Measurements from ENCODE around the gene ACOT6.
"Not testable (repeated sequence)": the region's sequence is repeated elsewhere in the genome, so short reads cannot be mapped to it uniquely, and the experiment has no call there.

ACOT6 gene, protein sequence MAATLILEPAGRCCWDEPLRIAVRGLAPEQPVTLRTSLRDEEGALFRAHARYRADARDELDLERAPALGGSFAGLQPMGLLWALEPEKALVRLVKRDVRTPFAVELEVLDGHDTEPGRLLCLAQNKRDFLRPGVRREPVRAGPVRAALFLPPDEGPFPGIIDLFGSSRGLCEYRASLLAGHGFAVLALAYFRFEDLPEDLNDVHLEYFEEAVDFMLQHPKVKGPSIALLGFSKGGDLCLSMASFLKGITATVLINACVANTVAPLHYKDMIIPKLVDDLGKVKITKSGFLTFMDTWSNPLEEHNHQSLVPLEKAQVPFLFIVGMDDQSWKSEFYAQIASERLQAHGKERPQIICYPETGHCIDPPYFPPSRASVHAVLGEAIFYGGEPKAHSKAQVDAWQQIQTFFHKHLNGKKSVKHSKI

DNA sequence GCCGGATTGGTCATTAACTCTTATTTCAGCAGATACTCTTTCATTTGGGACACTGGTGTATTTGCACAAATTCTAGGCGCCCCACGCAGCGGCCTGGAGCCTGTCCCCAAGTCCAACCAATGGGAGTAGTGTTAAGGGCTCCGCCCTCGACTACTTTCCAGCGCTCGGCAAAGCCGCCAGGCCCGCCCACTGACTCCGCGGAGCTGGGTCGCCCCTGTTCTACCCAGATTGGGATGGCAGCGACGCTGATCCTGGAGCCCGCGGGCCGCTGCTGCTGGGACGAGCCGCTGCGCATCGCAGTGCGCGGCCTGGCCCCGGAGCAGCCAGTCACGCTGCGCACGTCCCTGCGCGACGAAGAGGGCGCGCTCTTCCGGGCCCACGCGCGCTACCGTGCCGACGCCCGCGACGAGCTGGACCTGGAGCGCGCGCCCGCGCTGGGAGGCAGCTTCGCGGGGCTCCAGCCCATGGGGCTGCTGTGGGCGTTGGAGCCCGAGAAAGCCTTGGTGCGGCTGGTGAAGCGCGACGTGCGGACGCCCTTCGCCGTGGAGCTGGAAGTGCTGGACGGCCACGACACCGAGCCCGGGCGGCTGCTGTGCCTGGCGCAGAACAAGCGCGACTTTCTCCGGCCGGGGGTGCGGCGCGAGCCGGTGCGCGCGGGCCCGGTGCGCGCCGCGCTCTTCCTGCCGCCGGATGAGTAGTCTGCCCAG, at the start of gene ACOT6:
Gene ACOT6, plus strand, starts transcription at position 179 of the 707 bp plus-strand sequence. Its CDS starts 55 bp downstream, at position 234.
- no peak for DNase-seq (ENCODE audit: low read depth)

DNA sequence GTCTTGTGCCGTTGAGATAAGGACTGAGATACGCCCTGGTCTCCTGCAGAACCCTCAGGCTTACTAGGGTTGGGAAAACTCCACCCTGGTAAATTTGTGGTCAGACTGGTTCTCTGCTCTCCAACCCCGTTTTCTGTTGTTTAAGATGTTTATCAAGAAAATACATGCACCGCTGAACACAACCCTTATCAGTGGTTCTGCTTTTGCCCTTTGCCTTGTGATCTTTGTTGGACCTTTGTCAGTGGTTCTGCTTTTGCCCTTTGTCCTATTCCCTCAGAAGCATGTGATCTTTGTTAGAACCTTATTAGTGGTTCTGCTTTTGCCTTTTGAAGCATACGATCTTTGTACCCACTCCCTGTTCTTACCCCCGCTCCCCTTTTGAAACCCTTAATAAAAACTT, 49.6 kb upstream of the ACOT6 start:
- DNase-seq (ENCODE audit: low read depth) = not testable (repeated sequence)

DNA sequence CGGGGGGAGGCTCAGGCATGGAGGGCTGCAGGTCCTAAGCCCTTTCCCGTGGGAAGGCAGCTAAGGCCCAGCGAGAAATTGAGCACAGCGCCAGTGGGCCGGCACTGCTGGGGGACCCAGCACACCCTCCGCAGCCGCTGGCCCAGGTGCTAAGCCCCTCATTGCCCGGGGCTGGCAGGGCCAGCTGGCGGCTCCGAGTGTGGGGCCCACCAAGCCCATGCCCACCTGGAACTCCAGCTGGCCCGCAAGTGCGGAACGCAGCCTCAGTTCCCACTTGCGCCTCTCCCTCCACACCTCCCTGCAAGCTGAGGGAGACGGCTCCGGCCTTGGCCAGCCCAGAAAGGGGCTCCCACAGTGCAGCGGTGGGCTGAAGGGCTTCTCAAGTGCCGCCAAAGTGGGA, 45.9 kb upstream of the ACOT6 start:
- DNase-seq (ENCODE audit: low read depth) = not testable (repeated sequence)

DNA sequence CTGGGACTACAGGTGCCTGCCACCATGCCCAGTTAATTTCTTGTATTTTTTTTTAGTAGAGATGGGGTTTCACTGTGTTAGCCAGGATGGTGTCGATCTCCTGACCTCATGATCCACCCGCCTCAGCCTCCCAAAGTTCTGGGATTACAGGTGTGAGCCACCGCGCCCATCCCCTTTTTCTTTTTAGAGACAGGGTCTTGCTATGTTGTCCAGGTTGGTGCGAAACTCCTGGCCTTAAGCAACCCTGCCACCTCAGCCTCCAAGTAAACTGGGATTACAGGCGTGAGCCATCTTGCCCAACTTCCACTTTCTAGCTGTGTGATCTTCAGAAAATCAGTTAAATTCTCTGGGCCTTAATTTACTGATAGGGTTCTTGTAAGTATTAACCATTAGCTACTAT, 45.4 kb upstream of the ACOT6 start:
- not testable (repeated sequence) for DNase-seq (ENCODE audit: low read depth)

DNA sequence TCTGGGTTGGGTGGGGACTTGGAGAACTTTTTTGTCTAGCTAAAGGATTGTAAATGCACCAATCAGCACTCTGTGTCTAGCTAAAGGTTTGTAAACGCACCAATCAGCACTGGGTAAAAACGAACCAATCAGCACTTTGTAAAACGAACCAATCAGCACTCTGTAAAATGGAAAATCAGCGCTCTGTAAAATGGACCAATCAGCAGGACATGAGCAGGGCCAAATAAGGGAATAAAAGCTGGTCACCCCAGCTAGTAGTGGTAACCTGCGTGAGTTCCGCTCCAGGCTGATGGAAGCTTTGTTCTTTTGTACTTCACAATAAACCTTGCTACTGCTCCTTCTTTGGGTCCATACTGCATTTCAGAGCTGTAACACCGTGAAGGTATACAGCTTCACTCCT, 45.0 kb upstream of the ACOT6 start:
- DNase-seq (ENCODE audit: low read depth) = no peak

DNA sequence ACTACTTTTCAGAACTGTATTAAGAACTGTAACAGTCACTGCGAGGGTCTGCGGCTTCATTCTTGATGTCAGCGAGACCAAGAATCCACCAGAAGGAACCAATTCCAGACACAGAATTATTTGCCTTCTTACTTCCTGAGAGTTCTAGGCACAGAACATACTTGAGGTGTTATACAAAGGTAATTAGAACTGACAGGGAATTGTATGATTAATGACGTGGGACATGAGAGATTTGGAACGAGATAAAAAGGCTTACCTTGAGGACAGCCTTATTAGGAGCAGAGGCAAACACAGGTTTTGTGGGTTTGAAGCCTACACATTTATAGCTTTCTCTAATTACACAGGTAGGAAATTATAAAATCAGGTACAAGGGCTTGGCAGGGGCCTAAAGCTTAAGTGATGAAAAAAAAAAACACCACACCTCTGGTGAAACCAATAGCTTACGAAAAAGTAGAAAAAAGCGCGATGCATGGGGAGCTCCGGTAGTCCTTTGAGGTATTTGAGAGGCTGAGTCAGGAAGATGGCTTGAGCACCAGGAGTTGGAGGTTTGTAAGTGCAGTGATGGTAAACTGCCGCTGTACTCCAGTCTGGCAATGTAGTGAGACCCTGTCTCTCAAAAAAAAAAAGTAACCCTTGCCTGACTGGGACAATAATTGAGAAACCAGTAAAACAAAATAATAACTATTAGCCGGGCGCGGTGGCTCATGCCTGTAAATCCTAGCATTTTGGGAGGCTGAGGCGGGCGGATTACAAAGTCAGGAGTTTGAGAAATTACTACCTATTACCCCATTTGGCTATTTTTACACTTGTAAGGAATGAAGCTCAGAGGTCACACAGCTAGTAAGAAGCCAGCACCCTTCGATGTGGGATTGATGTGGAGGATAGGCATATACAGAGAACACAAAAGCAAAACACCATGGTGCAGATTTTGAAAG, 44.1 kb upstream of the ACOT6 start:
- DNase-seq (ENCODE audit: low read depth) = no peak

DNA sequence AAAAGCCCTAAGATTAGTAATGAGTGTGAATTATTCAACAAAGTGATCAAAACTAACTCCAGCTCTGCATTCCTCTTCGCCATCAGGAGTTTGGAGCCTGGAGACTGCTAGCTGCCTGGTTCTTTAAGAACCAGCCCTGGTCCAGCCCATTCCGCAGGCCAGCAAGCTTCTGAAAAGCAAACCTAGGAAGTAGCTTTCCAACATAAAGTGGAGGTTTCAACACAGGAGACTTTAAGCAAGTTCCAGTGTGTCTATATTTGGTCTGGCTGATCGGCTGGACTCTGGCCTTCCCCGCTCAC, 43.5 kb upstream of the ACOT6 start:
- not testable (repeated sequence) for DNase-seq (ENCODE audit: low read depth)

DNA sequence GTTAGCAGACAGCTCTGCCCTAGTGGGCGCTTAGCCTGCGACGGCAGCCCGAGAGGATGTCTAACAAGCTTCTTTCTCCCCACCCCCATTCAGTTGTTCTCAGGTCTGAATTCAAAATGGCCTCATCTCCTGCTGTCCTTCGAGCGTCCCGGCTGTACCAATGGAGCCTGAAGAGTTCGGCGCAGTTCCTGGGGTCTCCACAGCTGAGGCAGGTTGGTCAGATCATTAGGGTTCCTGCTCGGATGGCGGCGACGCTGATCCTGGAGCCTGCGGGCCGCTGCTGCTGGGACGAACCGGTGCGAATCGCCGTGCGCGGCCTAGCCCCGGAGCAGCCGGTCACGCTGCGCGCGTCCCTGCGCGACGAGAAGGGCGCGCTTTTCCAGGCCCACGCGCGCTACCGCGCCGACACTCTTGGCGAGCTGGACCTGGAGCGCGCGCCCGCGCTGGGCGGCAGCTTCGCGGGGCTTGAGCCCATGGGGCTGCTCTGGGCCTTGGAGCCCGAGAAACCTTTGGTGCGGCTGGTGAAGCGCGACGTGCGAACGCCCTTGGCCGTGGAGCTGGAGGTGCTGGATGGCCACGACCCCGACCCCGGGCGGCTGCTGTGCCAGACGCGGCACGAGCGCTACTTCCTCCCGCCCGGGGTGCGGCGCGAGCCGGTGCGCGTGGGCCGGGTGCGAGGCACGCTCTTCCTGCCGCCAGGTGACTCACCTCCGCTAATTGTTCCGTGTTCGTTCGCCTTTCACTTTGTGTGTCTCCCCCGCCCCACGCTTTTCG, 42.9 kb upstream of the ACOT6 start, which contains the start of gene ACOT2:
Gene ACOT2, plus strand, starts transcription at position 29 of the 774 bp plus-strand sequence. Its CDS starts 28 bp downstream, at position 57.
- DNase-seq (ENCODE audit: low read depth) = peak; percentile 84

DNA sequence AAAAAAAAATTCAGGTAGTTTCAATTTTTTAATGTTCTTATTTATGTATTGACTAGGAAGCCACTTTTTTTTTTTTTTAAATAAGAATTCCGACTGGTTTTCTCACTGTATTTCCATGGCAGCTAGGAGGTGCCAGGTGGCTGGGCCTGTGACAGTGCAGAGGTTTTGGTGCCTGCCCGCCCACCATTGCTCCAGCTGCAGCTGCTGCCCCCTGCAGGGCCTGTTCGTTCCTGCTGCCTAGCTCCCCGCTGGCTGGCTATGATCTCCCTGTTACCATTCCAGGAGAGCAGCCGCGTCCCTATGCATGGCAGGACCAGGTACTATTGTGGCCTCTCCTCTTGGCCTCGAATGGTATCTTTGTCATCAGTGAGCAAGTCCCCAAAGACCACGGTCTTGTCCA, 41.4 kb upstream of the ACOT6 start:
- DNase-seq (ENCODE audit: low read depth) = not testable (repeated sequence)

DNA sequence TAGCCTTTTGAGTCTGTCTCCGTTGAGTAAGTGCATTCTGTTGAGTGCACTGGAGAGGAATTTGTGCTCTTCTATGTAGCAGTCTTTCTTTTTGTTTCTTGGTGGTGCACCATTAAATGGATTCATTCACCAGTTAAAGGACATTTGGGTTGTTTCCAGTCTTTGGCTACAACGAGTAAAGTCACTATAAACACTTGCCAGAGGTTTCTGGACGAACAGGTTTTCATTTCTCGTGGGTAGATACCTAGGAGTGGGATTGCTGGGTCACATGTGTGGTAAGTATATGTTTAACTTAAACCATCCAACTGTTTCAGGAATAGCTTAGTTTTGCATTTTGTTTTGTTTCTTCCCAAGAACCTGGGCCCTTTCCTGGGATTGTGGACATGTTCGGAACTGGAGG, 39.3 kb upstream of the ACOT6 start:
- not testable (repeated sequence) for DNase-seq (ENCODE audit: low read depth)

DNA sequence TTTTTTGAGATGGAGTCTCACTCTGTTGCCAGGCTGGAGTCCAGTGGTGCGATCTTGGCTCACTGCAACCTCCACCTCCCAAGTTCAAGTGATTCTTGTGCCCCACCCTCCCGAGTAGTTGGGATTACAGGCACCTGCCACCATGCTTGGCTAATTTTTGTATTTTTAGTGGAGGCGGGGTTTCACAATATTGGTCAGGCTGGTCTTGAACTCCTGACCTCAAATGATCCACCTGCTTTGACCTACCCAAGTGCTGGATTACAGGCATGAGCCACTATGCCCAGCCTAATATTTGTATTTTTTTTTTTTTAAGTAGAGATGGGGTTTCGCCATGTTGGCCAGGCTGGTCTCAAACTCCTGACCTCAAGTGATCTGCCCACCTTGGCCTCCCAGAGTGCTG, 38.6 kb upstream of the ACOT6 start:
- not testable (repeated sequence) for DNase-seq (ENCODE audit: low read depth)

DNA sequence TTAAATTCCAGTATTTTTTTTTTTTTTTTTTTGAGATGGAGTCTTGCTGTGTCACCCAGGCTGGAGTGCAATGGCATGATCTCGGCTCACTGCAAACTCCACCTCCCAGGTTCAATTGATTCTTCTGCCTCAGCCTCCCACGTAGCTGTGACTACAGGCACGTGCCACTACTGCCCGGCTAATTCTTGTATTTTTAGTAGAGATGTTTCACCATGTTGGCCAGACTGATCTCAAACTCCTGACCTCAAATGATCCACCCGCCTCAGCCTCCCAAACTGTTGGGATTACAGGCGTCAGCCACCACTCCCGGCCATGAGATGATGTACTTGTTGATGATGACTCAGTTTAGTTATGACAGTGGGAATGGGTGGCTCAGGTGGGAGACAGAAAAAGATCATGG, 38.1 kb upstream of the ACOT6 start:
- DNase-seq (ENCODE audit: low read depth) = not testable (repeated sequence)

DNA sequence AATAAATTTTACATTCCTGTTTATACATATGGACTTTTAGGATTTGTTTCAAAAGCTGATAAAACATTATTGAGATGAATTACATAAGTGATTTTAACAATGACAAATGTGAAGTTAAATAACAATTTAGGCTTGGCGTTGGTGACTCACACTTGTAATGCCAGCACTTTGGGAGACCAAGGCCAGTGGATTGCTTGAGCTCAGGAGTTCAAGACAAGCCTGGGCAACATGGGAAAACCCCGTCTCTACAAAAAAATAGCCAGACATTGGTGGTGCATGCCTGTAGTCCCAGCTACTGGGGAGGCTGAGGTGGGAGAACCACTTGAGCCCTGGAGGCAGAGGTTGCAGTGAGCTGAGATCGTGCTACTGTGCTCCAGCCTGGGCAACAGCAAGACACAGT, 35.9 kb upstream of the ACOT6 start:
- no peak for DNase-seq (ENCODE audit: low read depth)

DNA sequence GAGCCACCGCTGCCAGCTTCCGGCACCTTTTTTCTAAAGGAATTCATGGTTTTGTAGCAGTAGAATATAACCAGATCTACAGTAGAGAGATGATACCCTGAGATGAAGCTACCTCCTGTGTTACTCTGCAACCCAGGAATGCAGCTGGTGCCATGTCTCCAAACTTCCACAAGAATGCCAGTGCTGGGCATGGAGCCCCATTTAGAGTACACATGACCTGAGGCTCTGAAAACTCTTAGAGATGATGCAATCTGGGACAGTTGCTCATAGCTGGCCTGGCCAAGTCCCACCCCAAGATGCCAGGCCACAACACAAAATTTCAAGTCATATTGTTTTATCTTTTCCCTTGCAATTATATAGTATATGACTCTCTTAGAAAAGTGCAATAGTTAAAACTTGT, 35.1 kb upstream of the ACOT6 start:
- not testable (repeated sequence) for DNase-seq (ENCODE audit: low read depth)

DNA sequence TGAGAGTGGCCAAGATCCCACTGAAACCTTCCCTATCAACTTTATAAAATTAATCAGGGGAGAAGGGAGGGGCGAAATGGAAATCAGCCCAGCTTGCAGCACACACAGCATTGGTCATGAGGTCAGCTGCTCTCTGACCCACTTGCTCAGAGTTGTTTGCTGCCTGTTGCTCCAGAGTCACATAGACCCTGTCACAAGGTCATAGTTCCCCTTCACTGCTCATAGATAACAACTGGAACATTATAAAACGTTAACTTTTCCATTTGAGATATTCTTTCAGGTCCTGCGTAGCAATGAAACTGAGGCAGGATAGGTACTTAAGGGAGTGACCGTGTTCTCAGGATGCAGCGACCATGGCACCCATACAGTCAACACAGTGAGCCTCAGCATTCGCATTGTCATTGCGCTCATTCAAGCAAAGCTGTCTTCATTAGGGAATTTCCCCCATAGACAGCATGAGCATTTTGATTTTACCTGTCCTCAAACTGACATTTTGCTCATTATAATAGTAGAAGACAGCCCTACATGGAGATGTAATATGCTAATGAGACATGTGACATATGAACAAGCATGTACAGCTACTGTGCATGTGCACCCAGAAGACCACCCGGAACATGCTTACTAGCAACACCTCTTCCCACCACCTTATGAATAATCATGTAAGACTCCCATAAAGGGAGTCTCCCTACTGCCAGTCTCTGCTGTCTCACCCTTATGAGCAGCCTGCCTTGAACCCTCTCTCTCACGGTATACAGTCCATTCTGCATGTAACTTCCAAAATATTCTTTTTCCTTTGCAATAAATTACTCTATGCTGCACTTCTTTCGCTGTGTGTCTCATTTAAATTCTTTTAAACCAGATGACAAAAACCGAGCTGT, 30.0 kb upstream of the ACOT6 start:
- not testable (repeated sequence) for DNase-seq (ENCODE audit: low read depth)

DNA sequence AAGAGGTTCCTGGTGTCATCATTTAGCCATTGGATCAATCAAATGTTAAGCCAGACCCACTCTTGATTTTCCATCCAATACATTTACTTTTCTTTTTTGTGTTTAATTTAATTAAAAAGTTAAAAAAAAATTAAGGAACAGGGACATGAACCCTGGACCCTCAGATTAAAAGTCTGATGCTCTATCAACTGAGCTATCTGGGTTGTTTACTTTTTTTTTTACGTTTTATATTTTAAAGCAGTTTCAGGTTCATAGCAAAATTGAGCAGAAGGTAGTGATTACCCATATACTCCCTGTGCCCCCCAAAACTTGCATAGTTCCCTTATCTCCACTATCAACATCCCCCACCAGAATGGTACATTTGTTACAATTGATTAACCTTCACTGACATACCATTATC, 23.6 kb upstream of the ACOT6 start:
- DNase-seq (ENCODE audit: low read depth) = no peak

DNA sequence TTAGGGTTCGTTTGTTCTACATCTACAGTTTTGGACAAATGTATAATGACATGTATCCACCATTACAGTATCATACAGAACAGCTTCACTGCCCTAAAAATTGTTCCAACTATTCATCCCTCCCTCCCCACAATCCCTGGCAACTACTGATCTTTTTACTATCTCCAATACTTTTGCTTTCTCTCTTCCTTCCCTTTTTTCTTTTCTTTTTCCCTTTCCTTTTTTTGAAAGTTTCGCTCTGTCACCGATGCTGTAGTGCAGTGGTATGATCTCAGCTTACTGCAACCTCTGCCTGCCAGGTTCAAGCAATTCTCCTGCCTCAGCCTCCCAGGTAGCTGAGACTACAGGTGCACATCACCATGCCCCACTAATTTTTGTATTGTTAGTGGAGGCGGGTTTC, 23.2 kb upstream of the ACOT6 start:
- no peak for DNase-seq (ENCODE audit: low read depth)

DNA sequence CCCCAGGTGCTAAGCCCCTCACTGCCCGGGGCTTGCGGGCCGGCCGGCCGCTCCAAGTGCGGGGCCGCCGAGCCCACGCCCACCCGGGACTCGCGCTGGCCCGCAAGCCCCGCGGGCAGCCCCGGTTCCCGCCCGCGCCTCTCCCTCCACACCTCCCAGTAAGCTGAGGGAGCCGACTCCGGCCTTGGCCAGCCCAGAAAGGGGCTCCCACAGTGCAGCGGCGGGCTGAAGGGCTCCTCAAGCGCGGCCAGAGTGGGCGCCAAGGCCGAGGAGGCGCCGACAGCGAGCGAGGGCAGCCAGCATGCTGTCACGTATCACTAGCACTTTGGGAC, 21.7 kb upstream of the ACOT6 start:
- not testable (repeated sequence) for DNase-seq (ENCODE audit: low read depth)

DNA sequence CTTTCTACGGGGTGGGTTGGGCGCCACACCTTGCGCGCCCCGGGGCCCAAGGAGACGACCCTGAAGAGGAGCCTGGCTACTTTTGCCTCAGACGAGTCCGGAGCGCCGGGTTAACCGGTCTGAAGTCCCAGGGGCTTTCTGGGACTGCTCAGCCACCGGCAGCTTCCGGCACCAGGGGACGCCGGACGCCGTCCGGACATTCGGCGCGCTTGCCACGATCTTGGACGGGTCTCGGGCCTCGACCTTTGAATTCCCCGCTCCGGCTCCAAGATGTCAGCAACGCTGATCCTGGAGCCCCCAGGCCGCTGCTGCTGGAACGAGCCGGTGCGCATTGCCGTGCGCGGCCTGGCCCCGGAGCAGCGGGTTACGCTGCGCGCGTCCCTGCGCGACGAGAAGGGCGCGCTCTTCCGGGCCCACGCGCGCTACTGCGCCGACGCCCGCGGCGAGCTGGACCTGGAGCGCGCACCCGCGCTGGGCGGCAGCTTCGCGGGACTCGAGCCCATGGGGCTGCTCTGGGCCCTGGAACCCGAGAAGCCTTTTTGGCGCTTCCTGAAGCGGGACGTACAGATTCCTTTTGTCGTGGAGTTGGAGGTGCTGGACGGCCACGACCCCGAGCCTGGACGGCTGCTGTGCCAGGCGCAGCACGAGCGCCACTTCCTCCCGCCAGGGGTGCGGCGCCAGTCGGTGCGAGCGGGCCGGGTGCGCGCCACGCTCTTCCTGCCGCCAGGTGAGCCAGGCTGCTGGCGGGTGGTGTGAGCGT, 20.4 kb upstream of the ACOT6 start, which contains the start of gene ACOT4:
Gene ACOT4, plus strand, starts transcription at position 184 of the 760 bp plus-strand sequence. Its CDS starts 87 bp downstream, at position 271.
- no peak for DNase-seq (ENCODE audit: low read depth)

DNA sequence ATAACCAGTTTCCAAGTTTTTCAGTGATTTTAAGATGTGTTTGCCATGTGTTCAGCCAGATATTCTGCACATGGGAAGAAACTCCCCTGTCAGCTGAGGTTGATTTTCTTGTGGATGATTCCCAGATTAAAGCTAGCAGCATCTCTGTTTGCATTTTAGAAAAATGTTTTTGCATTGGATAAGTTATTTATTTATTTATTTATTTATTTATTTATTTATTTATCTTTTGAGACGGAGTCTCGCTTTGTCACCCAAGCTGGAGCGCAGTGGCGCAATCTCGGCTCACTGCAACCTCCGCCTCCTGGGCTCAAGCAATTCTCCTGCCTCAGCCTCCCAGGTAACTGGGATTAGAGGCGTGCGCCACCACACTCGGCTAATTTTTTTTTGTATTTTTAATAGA, 17.8 kb upstream of the ACOT6 start:
- no peak for DNase-seq (ENCODE audit: low read depth)
